IgD-negative memory B cell (primary cell): ENCODE results near the gene ZNF562. TPM values are rescaled to one million over a fixed set of nuclear protein-coding genes. Genes with fewer than 3 reads are reported as not detected.
"Not testable (repeated sequence)": the region's sequence is repeated elsewhere in the genome, so short reads cannot be mapped to it uniquely, and the experiment has no call there.

Experiments
- H3K27ac Mint-ChIP-seq, 3 donors: one replicate each; pipeline ENCODE4 v1.8.0; 2020 to 2022; ENCODE audit warnings: mild to moderate bottlenecking in 3 of 3, mixed read lengths in 3 of 3, moderate library complexity in 1 of 3
- H3K27me3 Mint-ChIP-seq: one replicate; pipeline ENCODE4 v1.8.0; 2021; ENCODE audit warnings: mixed read lengths
- H3K36me3 Mint-ChIP-seq: one replicate; pipeline ENCODE4 v1.8.0; 2020; ENCODE audit warnings: mild to moderate bottlenecking, mixed read lengths
- H3K4me1 Mint-ChIP-seq, 3 donors: one replicate each; pipeline ENCODE4 v1.8.0; 2020 to 2022; ENCODE audit warnings: mixed read lengths in 3 of 3, mild to moderate bottlenecking in 1 of 3
- H3K4me3 Mint-ChIP-seq, 4 donors: one replicate each; pipeline ENCODE4 v1.8.0; 2020 to 2022; ENCODE audit warnings: mild to moderate bottlenecking in 4 of 4, mixed read lengths in 4 of 4, moderate library complexity in 3 of 4
- H3K9me3 Mint-ChIP-seq, 3 donors: one replicate each; pipeline ENCODE4 v1.8.0; 2020 to 2021; ENCODE audit warnings: mixed read lengths in 3 of 3, mild to moderate bottlenecking in 1 of 3
- polyA plus RNA-seq: library from polyadenylated mRNA; unstranded; fragments of 300-500 nt; fragmentation: Illumina TruSeq; gene quantifications from one replicate; pipeline ENCODE4 v1.2.3, GENCODE V29; 2021

Gene ZNF562
- polyA plus RNA-seq, 1 donor from 2014 or later: 4.7 TPM

DNA sequence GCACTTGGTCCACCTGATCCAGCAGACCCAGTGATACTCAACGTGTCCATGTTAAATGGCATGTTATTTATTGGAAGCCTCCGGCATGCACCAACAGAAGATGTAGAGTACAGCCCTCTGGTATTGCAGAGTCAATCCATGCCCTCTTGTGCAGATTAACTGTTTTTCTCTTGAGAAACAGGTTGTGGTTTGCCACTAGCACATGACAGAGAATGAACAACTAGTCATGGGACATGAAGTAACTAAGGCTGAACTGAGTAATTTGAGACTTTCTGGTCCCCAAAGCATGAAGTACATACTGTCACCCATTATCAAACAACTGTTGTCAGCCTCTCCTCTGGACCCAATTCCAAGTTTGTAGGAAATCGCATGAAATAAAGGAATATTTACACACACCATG is 3.2 kb downstream of the ZNF562 start:
- peaks cover 12 to 38% (median 19%) of the 10 kb centered on the region in 3 donors for H3K9me3 Mint-ChIP-seq
- H3K4me3 Mint-ChIP-seq: peak overlapping the region in 2 of 4 donors; percentile 7 to 76
- no peaks in the 10 kb centered on the region for H3K27me3 Mint-ChIP-seq
- peaks cover 24 to 30% (median 26%) of the 10 kb centered on the region in 3 donors for H3K4me1 Mint-ChIP-seq
- H3K27ac Mint-ChIP-seq: no peak overlapping the region
- peaks cover 32% of the 10 kb centered on the region for H3K36me3 Mint-ChIP-seq

DNA sequence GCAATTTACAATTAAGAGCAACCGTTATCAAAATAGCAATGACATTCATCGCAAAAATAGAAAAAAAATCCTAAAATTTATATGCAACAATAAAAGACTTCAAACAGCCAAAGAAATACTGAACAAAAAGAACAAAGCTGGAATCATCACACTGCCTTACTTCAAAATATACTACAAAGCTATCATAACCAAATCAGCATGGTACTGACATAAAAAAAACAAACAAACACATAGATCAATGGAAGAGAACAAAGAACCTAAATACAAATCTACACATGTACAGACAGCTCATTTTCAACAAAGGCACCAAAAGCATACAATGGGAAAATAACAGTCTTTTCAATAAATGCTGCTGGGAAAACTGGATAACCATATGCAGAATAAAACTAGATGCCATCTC is 6.4 kb downstream of the ZNF562 start:
- H3K36me3 Mint-ChIP-seq: peaks cover 38% of the 10 kb centered on the region
- no peaks in the 10 kb centered on the region for H3K27me3 Mint-ChIP-seq
- H3K9me3 Mint-ChIP-seq: peaks cover 12 to 37% (median 13%) of the 10 kb centered on the region in 3 donors
- H3K4me3 Mint-ChIP-seq: peak overlapping the region in 2 of 4 donors; percentile 6 to 42
- no peak overlapping the region for H3K27ac Mint-ChIP-seq
- peaks cover 19 to 24% (median 20%) of the 10 kb centered on the region in 3 donors for H3K4me1 Mint-ChIP-seq

DNA sequence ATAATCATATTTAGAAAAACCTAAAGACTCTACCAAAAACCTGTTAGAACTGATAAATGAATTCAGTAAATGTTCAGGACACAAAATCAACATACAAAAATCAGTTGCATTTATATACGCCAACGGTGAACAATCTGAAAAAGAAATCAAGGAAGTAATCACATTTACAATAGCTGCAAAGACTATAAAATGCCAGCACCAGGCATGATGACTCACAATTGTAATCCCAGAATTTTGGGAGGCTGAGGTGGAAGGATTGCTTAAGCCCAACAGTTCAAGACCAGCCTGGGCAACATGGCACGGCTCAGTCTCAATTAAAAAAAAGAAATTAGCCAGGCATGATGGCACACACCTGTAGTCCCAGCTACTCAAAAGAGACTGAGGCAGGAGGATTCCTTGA is 7.0 kb downstream of the ZNF562 start:
- peaks cover 17 to 25% (median 20%) of the 10 kb centered on the region in 3 donors for H3K4me1 Mint-ChIP-seq

DNA sequence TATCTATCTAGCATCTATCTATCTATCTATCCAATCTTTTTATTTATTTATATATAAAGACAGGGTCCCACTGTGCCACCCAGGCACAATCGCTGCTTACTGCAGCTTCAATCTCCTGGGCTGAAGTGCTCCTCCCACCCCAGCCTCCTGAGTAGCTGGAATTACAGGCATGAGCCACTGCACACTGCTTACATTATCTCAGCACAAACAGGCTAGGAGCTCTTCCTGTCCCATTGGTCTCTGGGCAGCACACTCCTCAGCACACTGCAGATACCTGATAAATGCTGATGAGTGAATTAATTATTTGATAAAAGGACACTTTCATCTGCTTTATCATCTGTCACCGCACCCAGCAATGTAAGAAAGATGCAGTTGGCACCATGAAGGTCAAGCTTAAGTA is 16.1 kb downstream of the ZNF562 start:
- Mint-ChIP-seq H3K27me3 (no peaks in the 10 kb centered on the region), H3K4me1 (peaks cover 4 to 9% (median 7%) of the 10 kb centered on the region in 3 donors), H3K36me3 (peaks cover 13% of the 10 kb centered on the region), H3K4me3 (no peak overlapping the region), H3K9me3 (peaks cover 0 to 2% (median 0%) of the 10 kb centered on the region in 3 donors), H3K27ac (no peak overlapping the region)

More for the DNA sequence above, 7.0 kb downstream of the ZNF562 start:
- Mint-ChIP-seq H3K27me3 (no peaks in the 10 kb centered on the region), H3K9me3 (peaks cover 10 to 35% (median 11%) of the 10 kb centered on the region in 3 donors), H3K4me3 (no peak overlapping the region), H3K36me3 (peaks cover 39% of the 10 kb centered on the region), H3K27ac (no peak overlapping the region)

DNA sequence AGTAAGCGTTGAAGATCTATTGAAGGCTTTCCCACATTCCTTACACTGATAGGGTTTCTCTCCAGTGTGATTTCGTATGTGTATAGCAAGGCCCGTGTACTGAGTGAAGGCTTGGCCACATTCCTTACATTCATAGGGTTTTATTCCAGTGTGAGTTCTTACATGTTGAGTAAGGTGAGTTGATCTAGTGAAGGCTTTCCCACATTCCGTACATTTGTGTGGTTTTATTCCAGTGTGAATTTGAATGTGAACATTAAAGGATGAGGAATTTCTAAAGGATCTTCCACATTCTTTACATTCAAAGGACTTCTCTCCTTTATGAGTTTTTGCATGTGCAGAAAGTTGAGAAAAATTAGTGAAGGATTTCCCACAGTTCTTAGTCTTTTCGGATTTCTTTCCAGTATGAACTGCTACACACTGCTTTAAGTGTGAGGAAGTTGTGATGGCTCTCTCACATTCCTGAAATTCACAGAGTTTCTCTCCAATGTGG is 21.8 kb downstream of the ZNF562 start:
- peaks cover 15 to 20% (median 18%) of the 10 kb centered on the region in 3 donors for H3K9me3 Mint-ChIP-seq
- not testable (repeated sequence) for H3K4me3 Mint-ChIP-seq, H3K27me3 Mint-ChIP-seq, H3K4me1 Mint-ChIP-seq, H3K27ac Mint-ChIP-seq
- H3K36me3 Mint-ChIP-seq: peaks cover 36% of the 10 kb centered on the region

DNA sequence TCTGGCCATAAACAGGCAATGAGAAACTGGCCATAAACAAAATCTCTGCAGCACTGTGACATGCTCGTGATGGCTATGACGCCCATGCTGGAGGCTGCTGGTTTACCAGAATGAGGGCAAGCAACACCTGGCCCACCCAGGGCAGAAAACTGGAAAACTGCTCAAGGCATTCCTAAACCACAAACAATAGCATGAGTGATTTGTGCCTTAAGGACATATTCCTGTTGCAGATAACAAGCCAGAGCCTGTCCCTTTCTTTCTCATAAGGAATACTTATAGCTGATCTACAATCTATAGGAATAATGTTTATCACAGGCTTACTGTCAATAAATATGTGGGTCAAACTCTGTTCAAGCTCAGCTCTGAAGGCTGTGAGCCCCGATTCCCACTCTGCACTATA is 23.4 kb downstream of the ZNF562 start:
- not testable (repeated sequence) for H3K4me3 Mint-ChIP-seq, H3K4me1 Mint-ChIP-seq, H3K27ac Mint-ChIP-seq, H3K27me3 Mint-ChIP-seq
- Mint-ChIP-seq H3K36me3 (peaks cover 31% of the 10 kb centered on the region), H3K9me3 (peaks cover 15 to 20% (median 17%) of the 10 kb centered on the region in 3 donors)

DNA sequence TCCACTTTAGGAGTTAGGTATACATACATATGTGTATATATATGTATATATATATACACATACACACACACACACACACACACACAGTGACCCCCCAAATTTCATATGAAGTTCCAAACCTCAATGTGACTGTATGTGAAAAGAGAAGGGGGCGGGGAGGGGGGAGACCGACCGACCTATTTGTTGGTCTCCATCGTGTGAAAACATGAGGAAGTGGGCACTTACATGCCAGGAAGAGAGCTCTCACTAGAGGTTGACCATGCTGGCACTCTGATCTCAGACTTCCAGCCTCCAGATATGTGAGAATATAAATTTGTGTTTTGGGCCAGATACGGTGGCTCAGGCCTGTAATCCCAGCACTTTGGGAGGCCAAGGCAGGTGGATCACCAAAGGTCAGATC is 24.6 kb downstream of the ZNF562 start:
- Mint-ChIP-seq H3K27ac (no peak overlapping the region), H3K36me3 (peaks cover 26% of the 10 kb centered on the region), H3K27me3 (no peaks in the 10 kb centered on the region), H3K9me3 (peaks cover 15 to 20% (median 17%) of the 10 kb centered on the region in 3 donors), H3K4me1 (no peaks in the 10 kb centered on the region), H3K4me3 (no peak overlapping the region)

DNA sequence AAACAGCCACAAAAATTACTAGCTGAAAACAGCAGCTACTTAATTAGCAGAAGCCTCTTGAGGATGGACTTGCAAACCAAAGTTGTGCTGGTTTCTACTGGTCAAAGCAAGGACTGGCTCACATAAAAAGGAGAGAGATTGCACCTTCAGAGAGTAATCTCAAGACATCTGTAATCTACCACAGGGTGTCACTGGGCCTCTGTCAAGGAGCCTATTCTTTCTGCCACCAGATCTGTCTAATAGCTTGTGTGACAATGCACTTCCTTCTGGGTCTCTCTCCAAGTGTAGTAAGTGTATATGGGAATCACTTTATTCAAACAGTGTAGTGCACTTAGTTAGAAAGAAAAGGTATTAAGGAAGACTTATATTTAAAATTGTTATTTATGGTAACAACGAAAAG is 29.4 kb downstream of the ZNF562 start:
- Mint-ChIP-seq H3K9me3 (peaks cover 0 to 12% (median 1%) of the 10 kb centered on the region in 3 donors), H3K4me3 (no peak overlapping the region), H3K27ac (no peak overlapping the region), H3K36me3 (peaks cover 13% of the 10 kb centered on the region), H3K4me1 (peaks cover 0 to 2% (median 0%) of the 10 kb centered on the region in 3 donors), H3K27me3 (no peaks in the 10 kb centered on the region)

DNA sequence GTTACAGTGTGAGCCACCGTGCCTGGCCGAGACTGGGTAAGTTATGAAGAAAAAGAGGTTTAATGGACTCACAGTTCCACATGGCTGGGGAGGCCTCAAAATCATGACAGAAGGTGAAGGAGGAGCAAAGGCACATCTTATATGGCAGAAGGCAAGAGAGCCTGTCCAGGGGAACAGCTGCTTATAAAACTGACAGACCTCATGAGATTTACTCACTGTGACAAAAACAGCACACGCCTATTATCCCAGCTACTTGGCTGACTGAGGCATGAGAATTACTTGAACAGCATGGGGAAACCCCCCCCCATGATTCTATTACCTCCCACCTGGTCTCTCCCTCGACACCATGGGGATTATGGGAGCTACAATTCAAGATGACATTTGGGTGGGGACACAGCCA is 30.4 kb downstream of the ZNF562 start:
- Mint-ChIP-seq H3K36me3 (peaks cover 15% of the 10 kb centered on the region), H3K27me3 (no peaks in the 10 kb centered on the region), H3K27ac (peak overlapping the region in 1 of 3 donors; percentile 20), H3K4me1 (peaks cover 0 to 2% (median 0%) of the 10 kb centered on the region in 3 donors), H3K4me3 (no peak overlapping the region), H3K9me3 (peaks cover 0 to 12% (median 1%) of the 10 kb centered on the region in 3 donors)

DNA sequence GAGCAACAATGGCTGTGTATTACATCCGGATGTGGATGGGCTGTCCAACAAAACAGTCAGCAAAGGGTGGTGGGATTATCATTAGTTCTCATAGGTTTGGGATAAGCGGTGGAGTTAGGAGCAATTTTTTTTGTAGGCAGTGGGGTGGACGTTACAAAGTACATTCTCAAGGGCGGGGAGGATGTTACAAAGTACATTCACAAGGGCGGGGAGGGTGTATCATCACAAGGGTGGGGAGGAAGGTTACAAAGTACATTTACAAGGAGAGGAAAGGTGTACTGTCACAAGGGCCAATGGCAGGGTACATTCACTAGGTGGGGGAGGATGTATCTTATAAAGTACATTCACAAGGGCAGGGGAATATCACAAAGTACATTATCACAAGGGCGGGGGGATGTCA is 33.1 kb downstream of the ZNF562 start:
- Mint-ChIP-seq H3K4me1 (peaks cover 0 to 2% (median 0%) of the 10 kb centered on the region in 3 donors), H3K4me3 (no peak overlapping the region), H3K27ac (no peak overlapping the region), H3K9me3 (peaks cover 0 to 12% (median 1%) of the 10 kb centered on the region in 3 donors), H3K36me3 (peaks cover 10% of the 10 kb centered on the region), H3K27me3 (no peaks in the 10 kb centered on the region)

DNA sequence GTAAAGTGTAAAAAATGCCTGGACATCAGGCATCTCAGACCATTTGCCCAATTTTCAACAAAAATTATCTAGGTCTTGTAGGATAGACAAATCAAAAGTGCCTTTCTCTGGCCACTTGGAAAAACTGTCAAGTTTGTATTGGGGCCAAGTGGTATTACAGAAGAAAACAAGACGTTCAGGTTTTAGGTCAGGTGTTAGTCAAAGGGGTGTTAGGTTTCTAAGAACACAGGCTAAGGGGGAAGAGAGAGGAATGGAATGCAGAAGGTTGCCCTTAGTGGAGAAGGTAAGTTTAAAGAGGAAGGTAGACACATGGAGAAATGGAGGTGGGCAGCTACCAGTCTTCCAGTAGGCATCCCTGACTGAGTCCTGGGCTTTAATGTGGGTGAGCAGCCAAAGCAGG is 33.9 kb downstream of the ZNF562 start:
- Mint-ChIP-seq H3K27ac (no peak overlapping the region), H3K9me3 (peaks cover 0 to 12% (median 1%) of the 10 kb centered on the region in 3 donors), H3K4me3 (peak overlapping the region in 1 of 4 donors; percentile 48), H3K36me3 (peaks cover 10% of the 10 kb centered on the region), H3K27me3 (no peaks in the 10 kb centered on the region), H3K4me1 (peaks cover 0 to 2% (median 0%) of the 10 kb centered on the region in 3 donors)

DNA sequence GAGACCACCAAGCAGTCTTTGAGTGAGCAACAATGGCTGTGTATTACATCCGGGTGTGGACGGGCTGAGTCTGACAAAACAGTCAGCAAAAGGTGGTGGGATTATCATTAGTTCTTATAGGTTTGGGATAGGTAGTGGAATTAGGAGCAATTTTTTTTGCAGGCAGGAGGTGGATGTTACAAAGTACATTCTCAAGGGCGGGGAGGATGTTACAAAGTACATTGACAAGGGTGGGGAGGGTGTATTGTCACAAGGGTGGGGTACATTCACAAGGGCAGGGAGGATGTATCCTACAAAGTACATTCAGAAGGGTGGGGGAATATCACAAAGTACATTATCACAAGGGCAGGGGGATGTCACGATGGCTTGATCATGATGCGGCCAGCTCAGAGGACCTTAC is 38.9 kb downstream of the ZNF562 start:
- Mint-ChIP-seq H3K36me3 (peaks cover 17% of the 10 kb centered on the region), H3K27me3 (no peaks in the 10 kb centered on the region), H3K4me3 (no peak overlapping the region), H3K9me3 (peaks cover 0 to 3% (median 1%) of the 10 kb centered on the region in 3 donors), H3K4me1 (no peaks in the 10 kb centered on the region), H3K27ac (no peak overlapping the region)

DNA sequence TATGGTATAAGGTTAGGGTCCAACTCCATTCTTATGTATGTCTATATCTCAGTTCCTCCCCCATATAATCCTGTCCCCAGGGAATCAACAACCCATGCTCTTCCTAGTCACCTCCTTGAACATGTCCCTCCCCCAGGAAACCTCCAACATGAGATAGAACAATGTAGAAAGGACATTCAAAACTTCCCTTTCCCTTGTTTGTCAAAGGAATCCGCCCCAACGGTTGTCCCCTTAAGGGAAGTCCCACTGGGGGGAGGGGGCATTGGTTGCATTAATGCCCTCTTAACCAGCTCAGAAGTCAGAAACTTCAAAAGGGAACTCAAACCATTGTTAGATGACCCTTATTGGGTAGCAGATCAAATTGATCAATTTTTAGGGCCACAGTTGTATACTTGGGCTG is 47.0 kb downstream of the ZNF562 start:
- peaks cover 10% of the 10 kb centered on the region for H3K36me3 Mint-ChIP-seq
- no peaks in the 10 kb centered on the region for H3K9me3 Mint-ChIP-seq
- H3K27me3 Mint-ChIP-seq: no peaks in the 10 kb centered on the region
- H3K4me3 Mint-ChIP-seq: no peak overlapping the region
- peaks cover 0 to 4% (median 3%) of the 10 kb centered on the region in 3 donors for H3K4me1 Mint-ChIP-seq
- no peak overlapping the region for H3K27ac Mint-ChIP-seq

DNA sequence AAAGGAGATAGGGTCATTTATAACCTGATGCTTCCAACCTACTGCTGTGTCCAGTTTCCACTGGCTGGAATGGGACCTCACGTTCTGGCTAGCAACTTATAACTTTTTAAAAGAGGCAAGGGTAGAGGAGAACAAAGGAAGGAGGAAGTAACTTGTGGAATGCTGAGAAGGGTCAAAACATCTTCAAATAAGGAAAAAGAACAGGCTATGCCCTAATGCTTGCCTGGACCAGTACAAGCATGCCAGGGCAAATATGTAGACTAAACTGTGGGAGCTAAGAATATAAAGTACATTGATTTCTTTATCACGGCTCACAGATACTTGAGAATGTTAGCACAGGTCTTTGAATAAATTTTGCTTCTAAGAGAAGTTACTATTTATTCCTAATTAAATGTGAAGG is 52.4 kb downstream of the ZNF562 start:
- H3K27me3 Mint-ChIP-seq: no peaks in the 10 kb centered on the region
- peaks cover 9% of the 10 kb centered on the region for H3K36me3 Mint-ChIP-seq
- H3K9me3 Mint-ChIP-seq: peaks cover 0 to 8% (median 4%) of the 10 kb centered on the region in 3 donors
- H3K4me1 Mint-ChIP-seq: peaks cover 14 to 16% (median 14%) of the 10 kb centered on the region in 3 donors
- peak overlapping the region in 2 of 3 donors; percentile 53 to 71 for H3K27ac Mint-ChIP-seq
- peak overlapping the region in 3 of 4 donors; percentile 48 to 70 (median 50) for H3K4me3 Mint-ChIP-seq

DNA sequence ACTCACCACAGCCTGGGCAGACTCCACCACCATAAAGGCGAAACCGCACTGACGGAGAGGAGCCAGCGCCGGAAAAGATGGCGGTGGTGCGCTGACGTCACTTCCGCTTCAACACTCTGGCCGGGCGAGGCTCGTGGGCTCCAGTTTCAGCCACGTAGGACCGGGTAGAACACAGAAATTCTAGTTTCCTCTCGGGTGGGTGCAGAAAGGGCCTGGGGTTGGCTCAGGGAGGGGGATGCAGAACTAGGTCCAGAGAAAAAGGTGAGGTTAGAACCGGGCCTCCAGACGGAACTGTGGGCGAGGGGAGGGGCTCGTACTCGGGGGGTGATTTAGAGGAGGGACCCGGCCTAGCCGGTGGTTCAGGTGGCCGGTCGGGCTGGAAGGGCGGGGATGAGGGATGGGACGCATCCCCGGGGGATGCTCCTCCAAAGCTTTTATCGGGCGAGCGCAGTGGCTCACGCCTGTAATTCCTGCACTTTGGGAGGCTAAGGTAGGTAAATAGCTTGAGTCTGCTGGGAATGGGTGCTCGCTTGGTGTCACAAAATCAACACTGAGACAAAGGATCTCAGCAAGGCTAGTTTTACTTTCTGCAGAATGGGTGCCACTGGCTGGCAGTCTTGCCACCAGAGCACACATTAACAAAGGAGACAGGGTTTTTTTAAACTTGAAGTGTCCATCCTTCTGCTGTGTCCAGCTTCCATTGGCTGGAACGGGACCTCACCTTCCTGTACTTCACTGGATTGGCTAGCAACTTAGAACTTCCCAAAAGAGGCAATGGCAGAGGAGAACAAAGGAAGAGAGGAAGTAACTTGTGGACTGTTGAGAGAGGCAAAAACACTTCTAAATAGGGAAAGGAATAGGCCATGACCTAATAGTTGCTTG is 53.5 kb downstream of the ZNF562 start, which contains the start of gene ZNF561:
Gene ZNF561 (minus strand): TSS at position 77 of the 882 bp plus-strand sequence. CDS start 1,776 bp downstream, outside the sequence.
- peaks cover 10% of the 10 kb centered on the region for H3K36me3 Mint-ChIP-seq
- H3K4me1 Mint-ChIP-seq: peaks cover 14 to 16% (median 14%) of the 10 kb centered on the region in 3 donors
- peak within 1 kb of the TSS; percentile 99 to 100 (median 99) for H3K4me3 Mint-ChIP-seq
- no peaks in the 10 kb centered on the region for H3K27me3 Mint-ChIP-seq
- H3K27ac Mint-ChIP-seq: peak within 1 kb of the TSS; percentile 100
- H3K9me3 Mint-ChIP-seq: peaks cover 0 to 8% (median 4%) of the 10 kb centered on the region in 3 donors
